ENCODE measurements around the gene MSI2.

DNA sequence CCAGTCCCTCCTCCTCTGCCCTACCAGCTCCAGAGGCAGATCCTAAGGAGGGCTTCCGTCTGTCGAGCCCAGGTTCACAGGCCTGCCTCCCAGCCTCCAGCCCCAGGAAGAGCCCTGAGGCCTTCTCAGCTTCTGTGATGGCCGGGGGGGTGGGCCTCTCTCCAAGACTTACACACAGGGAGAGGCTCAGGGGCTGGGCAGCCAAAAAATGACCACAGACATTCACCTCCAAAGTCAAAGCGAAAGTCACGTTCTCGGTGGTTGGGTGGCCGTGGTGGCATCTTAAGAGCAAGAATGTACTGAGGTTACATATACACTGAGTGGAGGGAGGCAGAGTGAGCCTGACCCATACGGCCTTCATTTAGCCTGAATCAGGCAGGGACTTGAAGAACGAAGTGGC, 369.6 kb downstream of the MSI2 start:
- TF ChIP-seq TAF1 (IDR thresholded peaks at IDR 0.05; ENCODE audit: borderline replicate concordance, low read depth, low read length) (no peak), POLR2AphosphoS5 (IDR thresholded peaks at IDR 0.05; ENCODE audit: low read depth, low read length) (no peak), POLR2A (IDR thresholded peaks at IDR 0.05; ENCODE audit: low read depth, low read length) (no peak)
